Stimulated activated naive CD8-positive, alpha-beta T cell treated with anti-CD3 and anti-CD28 coated beads, Interleukin-15, amount 100 ng/mL, for 72 hours (primary cell): ENCODE results near the gene RPL12.

Source experiments
- ATAC-seq: fragments of 150-1000 bp; cut with Tn5 transposase; 2 replicates; pipeline ENCODE4 v1.10.0; 2021; ENCODE audit warnings: mild to moderate bottlenecking, moderate library complexity
- DNase-seq, 2 donors: peaks; one replicate each; pipeline ENCODE4 v3.0.0; 2021 to 2022
- H3K27ac Mint-ChIP-seq, 2 donors: one replicate each; pipeline ENCODE4 v1.8.0; 2022; ENCODE audit warnings: mild to moderate bottlenecking in 2 of 2, mixed read lengths in 2 of 2, moderate library complexity in 2 of 2
- H3K27me3 Mint-ChIP-seq: one replicate; pipeline ENCODE4 v1.8.0; 2022; ENCODE audit warnings: mixed read lengths
- H3K4me1 Mint-ChIP-seq: one replicate; pipeline ENCODE4 v1.8.0; 2022; ENCODE audit warnings: mild to moderate bottlenecking, mixed read lengths
- H3K4me3 Mint-ChIP-seq, 2 donors: one replicate each; pipeline ENCODE4 v1.8.0; 2022; ENCODE audit warnings: mild to moderate bottlenecking in 2 of 2, mixed read lengths in 2 of 2, moderate library complexity in 1 of 2
- H3K9me3 Mint-ChIP-seq, 2 donors: one replicate each; pipeline ENCODE4 v1.8.0; 2022; ENCODE audit warnings: mixed read lengths in 2 of 2

The RPL12 gene

GRCh38 chr9:127405344-127406125 lies 45.7 kb downstream of the RPL12 start:
- Mint-ChIP-seq H3K27ac (no peak overlapping the region), H3K4me1 (no peaks in the 10 kb centered on the region), H3K27me3 (peaks cover 59% of the 10 kb centered on the region), H3K9me3 (no peaks in the 10 kb centered on the region), H3K4me3 (no peak overlapping the region)
- ATAC-seq (no peak), DNase-seq (no peak)

GRCh38 chr9:127404631-127405030 lies 46.6 kb downstream of the RPL12 start:
- ATAC-seq (no peak), DNase-seq (no peak)
- no peak overlapping the region for H3K4me3 Mint-ChIP-seq
- H3K27me3 Mint-ChIP-seq, result peaks cover 68% of the 10 kb centered on the region
- no peaks in the 10 kb centered on the region for H3K4me1 Mint-ChIP-seq
- H3K27ac Mint-ChIP-seq, result peak overlapping the region in 1 of 2 donors; percentile 19
- no peaks in the 10 kb centered on the region for H3K9me3 Mint-ChIP-seq

GRCh38 chr9:127403507-127404192 lies 47.6 kb downstream of the RPL12 start:
- H3K27me3 Mint-ChIP-seq, result peaks cover 77% of the 10 kb centered on the region

GRCh38 chr9:127402401-127403090 lies 48.7 kb downstream of the RPL12 start:
- DNase-seq (no peak), ATAC-seq (no peak)
- no peaks in the 10 kb centered on the region for H3K9me3 Mint-ChIP-seq
- H3K4me1 Mint-ChIP-seq, result peaks cover 10% of the 10 kb centered on the region
- no peak overlapping the region for H3K4me3 Mint-ChIP-seq
- no peak overlapping the region for H3K27ac Mint-ChIP-seq
- peaks cover 85% of the 10 kb centered on the region for H3K27me3 Mint-ChIP-seq

More at GRCh38 chr9:127403507-127404192, 47.6 kb downstream of the RPL12 start:
- Mint-ChIP-seq H3K9me3 (no peaks in the 10 kb centered on the region), H3K27ac (no peak overlapping the region), H3K4me1 (peaks cover 2% of the 10 kb centered on the region), H3K4me3 (no peak overlapping the region)
- DNase-seq, result no peak
- ATAC-seq, result no peak

- ATAC-seq (no peak), DNase-seq (no peak)
- H3K9me3 Mint-ChIP-seq, result no peaks in the 10 kb centered on the region
- H3K4me1 Mint-ChIP-seq, result peaks cover 27% of the 10 kb centered on the region
- H3K27me3 Mint-ChIP-seq, result peaks cover 80% of the 10 kb centered on the region
- no peak overlapping the region for H3K4me3 Mint-ChIP-seq
- H3K27ac Mint-ChIP-seq, result no peak overlapping the region
Measured at GRCh38 chr9:127399736-127400269, 51.4 kb downstream of the RPL12 start.

- peaks cover 34% of the 10 kb centered on the region for H3K4me1 Mint-ChIP-seq
- peak overlapping the region in 1 of 2 donors; percentile 61 for H3K27ac Mint-ChIP-seq
- H3K27me3 Mint-ChIP-seq, result peaks cover 89% of the 10 kb centered on the region
- DNase-seq (no peak), ATAC-seq (no peak)
- H3K9me3 Mint-ChIP-seq, result no peaks in the 10 kb centered on the region
- peak overlapping the region; percentile 76 to 86 for H3K4me3 Mint-ChIP-seq
Measured at GRCh38 chr9:127398715-127399400, 52.3 kb downstream of the RPL12 start.

GRCh38 chr9:127398275-127398647 lies 52.9 kb downstream of the RPL12 start:
- Mint-ChIP-seq H3K9me3 (no peaks in the 10 kb centered on the region), H3K4me1 (peaks cover 36% of the 10 kb centered on the region), H3K27me3 (peaks cover 92% of the 10 kb centered on the region), H3K4me3 (peak overlapping the region; percentile 76 to 86), H3K27ac (peak overlapping the region in 1 of 2 donors; percentile 61)
- DNase-seq (no peak), ATAC-seq (no peak)
